D341Med (cell line): Measurements from ENCODE around the gene KLHL36.

Source experiments
- DNase-seq: peaks from one replicate; pipeline ENCODE4 v3.0.0; 2012; ENCODE audit warnings: low spot score

Gene KLHL36

GRCh38 chr16:84647828-84648594 lies at the start of gene KLHL36:
TSS of gene KLHL36 (plus strand) at chr16:84648511. CDS start at chr16:84650868, 2,357 bp downstream.
- DNase-seq: peak; percentile 95

DNA sequence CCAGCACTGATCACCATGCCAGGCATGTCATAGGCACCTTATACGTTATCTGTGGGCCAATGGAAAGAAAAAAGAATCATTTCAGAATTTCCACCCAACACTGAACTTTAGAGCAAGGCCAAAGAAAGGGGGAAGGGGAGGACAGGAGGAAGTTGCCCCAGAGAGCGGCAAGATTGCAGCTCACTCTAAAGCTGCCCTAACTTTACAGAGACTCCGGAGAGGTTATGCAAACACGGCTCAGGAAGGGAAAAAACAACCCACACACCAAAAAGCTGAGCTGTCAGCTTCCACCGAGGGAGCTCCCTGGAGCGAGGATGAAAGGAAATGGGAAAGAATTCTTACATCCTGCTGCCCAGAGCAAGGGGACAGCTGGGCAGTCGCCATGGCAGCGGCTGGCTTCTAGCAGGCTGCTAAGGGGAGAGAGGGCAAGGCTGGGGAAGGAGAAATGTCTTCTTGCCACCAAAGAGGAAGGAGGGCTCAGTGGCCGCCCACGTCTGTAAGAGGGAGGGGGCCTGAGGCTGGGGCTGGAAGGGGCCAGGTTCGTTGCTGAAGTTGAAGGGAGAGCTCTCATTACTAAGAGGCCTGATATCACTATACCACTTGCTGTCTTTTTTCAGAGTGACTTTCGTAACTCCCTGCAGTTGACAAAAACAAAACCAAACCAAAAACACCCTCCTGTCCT lies 48.6 kb upstream of the KLHL36 start:
- DNase-seq: no peak

DNA sequence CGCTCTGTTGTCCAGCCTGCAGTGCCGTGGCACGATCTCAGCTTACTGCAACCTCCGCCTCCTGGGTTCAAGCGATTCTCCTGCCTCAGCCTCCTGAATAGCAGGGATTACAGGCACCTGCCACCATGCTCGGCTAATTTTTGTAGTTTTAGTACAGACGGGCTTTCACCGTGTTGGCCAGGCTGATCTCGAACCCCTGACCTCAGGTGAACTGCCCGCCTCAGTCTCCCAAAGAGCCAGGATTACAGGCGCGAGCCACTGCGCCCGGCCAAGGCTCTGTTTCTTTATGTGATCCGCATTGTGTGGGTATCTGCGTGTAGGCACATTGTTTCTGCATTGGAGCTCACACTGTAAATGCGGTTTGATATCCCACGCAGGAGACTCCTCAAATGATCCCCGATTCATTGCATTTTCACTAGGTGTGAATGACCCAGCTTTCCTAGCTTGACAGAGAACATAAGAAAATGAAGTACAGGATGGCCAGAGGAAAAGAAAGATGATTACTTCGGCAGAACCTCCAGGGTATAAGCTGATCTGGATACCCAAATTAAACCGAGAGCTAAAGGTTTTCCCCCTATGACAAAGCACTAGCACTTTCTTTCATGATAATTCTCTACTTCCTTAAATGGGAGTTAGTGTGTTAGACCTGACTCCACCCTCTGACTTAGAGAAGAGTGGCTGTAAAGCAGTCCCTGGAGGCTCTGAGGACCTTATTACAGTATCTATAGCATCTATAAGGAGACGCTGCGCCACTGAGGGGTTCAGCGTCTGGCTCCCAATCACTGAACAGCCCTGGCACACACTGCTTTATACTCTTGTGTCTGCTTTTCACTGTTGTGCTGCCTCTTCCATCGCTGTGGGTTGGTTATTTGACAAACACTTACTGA lies 47.7 kb upstream of the KLHL36 start:
- peak; percentile 62 for DNase-seq

DNA sequence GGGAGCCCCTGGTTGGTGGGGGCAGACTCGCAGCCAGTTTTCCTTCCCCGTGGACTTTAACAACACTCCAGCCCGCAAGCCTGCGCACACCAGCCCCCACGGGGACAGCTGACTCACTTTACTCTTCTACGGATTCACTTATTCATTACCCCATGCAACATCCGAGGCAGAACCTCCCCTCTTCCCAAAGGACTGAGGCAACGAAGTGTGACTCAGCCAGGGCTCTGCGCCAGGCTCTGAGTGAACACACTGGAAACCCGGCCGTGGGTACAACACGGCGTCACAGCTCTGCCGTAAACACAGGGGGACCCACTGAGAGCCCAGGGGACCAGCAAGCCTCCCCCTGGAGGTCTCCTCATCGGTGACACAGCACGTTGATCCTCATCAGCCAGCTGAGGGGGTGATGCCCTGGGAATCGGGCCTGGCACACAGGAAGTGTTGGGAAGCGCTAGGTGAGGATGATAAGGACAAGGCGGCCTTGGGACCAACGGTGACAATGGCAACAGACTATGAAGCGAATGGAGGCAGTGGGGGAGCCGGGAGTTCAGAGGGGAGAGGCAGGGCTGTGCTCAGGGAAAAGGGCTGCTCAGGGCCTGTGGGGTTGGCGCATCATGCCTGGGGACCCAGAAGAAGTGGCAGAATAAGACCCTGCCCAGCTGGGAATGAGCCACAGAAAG lies 45.0 kb upstream of the KLHL36 start:
- DNase-seq: no peak

DNA sequence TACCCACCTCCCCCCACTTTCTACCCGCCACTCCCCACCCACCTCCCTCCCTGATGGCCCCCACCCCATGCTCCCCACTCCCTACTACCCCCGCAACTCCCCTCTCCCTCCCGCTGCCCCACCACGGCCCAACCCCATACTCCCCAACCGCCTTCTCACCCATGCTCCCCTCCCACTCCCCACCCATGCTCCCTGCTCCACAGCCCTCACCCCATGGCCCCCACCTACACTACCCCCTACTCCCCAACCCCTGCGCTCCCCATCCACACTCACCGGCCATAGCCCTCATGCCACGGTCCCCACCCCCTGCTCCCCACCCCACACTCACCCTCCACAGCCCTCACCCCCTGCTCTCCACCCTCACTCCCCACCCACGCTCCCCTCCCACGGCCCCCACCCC lies 44.4 kb upstream of the KLHL36 start:
- DNase-seq: no peak

GRCh38 chr16:84604477-84605013 lies 43.8 kb upstream of the KLHL36 start:
- no peak for DNase-seq

DNA sequence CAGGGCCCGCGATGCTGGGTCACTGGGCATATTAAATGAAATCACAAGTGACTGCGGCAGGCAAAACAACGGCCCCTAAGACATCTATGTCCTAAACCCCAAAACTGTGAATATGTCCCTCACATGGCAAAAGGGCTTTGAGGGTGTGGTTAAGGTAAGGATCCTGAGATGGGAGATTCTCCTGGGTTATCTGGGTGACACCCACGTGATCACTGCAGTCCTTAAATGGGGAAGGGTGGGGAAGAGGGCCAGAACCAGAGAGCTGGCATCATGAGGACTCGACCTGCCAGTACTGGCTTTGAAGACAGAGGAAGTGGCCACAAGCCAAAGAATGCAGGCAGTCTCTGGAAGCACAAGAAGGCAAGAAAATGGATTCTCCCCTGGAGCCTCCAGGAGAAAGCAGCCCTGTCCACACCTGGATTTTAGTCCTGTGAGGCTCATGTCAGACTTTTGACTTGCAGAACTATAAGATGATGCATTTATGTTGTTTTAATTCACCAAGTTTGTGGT lies 42.9 kb upstream of the KLHL36 start:
- no peak for DNase-seq

GRCh38 chr16:84606081-84606875 lies 42.0 kb upstream of the KLHL36 start:
- DNase-seq: no peak

DNA sequence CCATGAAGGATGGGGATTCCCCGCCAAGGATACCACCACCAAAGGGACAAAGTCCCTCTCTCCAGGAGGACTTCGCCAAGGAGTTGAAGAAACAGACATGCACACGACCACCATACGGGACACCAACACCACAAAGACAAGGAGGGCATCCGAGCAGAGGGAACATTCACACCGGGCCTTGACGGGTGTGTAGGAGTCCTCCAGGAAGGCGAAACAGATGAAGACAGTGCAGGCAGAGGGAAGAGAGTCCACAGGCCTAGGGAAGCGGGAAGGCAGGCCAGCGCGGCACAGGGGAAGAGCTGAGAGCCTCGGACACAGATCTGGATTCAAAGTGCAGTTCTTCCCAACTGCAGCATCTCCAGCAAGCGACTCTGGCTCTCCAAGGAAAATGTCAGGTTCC lies 41.2 kb upstream of the KLHL36 start:
- no peak for DNase-seq

- peak; percentile 2 for DNase-seq
Measured at GRCh38 chr16:84607694-84608093, 40.6 kb upstream of the KLHL36 start.

DNA sequence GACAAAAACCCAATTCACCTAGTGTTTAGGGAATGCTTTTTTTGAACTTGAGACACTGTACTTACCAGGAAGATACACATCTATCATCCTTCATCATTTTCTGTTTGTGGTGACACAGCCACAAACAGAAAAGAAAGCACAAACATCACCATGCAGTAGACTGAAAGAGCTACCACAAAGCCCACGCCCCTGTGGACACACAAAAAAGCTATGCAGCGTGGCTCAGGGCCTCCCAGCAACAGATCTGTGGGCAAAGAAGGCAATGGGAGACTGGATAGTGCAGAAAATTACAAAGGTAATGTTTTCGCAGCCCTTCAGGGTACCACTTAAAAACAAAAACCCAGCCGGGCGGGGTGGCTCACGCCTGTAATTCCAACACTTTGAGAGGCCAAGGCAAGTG lies 40.0 kb upstream of the KLHL36 start:
- peak; percentile 4 for DNase-seq

DNA sequence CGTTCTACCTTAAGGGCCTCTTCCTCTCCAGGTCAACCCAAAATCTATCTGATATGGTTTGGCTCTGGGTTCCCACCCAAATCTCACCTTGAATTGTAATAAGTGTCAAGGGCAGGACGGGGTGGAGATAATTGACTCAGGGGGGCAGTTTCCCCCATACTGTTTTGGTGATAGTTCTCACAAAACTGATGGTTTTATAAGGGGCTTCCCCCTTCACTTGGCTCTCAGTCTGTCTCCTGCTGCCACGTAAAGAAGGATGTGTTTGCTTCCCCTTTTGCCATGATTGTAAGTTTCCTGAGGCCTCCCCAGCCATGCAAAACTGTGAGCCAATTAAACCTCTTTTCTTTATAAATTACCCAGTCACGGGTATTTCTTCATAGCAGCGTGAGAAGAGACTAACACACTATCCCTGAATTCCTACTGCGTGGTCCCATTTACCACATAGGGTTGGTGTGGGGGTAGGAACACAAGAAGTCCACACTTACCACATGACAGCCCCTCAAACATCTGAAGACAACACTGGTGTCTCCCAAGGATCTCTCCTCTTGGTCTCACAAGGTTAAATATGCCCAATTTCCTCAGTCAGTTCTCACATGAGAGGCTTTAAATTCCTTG lies 38.6 kb upstream of the KLHL36 start:
- DNase-seq: no peak

DNA sequence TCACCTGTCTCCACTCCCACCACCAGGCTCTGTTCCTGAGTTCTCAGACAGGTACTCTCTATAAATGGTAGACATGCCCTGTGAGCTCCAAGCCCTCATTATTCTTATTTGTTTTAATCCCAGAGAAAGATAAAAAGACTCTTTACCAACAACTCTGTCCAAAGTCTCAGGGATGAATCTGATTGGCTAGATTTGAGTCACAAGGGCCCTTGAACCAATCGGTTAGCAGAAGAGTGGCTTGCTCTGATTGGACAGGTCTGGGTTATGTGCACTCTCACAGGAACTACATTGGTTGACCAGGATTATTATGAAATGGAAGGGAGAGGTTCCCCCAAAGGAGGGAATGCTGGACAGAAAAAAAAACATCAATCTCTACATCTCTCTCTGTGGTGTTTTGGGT lies 37.9 kb upstream of the KLHL36 start:
- DNase-seq: peak; percentile 9

DNA sequence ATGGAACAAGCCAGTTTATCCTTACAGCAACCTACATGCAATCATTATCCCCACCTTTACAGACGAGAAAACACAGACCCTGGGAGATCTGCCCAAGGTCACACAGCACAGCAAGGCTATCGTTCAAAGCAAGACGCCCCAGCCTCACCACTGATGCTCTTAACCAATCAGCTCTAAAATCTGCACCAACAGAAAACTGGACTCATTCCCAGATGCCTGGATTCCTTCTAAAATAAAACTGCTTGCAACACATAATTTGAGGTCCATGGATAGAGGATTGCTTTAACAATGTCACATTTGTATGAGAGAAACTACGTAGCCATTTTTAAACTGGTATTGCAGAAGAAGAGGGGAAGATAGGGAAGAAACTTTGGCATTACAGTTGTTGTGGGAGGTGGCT lies 37.3 kb upstream of the KLHL36 start:
- DNase-seq: no peak

GRCh38 chr16:84612686-84613085 lies 35.6 kb upstream of the KLHL36 start:
- no peak for DNase-seq

- DNase-seq: no peak
Measured at GRCh38 chr16:84613408-84614072, 34.8 kb upstream of the KLHL36 start.

DNA sequence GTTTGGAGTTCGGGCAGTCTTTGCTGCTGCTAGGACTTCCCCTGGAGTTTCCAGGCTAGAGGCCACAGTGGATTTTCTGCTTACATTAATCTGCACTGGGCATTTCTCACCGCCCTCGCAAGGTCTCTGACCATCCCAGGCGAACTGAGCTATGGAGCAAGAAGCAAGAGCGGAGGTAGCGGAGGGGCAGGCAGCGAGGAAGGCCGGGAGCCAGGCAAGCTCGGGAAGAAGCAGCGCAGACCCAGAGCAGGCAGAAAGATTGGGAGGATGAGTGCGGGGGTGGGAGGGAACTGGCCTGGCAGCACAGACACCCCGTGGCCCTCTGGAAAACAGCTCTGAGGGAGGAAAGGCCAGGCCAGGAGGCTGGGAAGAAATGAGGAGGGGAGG lies 34.2 kb upstream of the KLHL36 start:
- no peak for DNase-seq

GRCh38 chr16:84614623-84614967 lies 33.7 kb upstream of the KLHL36 start:
- no peak for DNase-seq

DNA sequence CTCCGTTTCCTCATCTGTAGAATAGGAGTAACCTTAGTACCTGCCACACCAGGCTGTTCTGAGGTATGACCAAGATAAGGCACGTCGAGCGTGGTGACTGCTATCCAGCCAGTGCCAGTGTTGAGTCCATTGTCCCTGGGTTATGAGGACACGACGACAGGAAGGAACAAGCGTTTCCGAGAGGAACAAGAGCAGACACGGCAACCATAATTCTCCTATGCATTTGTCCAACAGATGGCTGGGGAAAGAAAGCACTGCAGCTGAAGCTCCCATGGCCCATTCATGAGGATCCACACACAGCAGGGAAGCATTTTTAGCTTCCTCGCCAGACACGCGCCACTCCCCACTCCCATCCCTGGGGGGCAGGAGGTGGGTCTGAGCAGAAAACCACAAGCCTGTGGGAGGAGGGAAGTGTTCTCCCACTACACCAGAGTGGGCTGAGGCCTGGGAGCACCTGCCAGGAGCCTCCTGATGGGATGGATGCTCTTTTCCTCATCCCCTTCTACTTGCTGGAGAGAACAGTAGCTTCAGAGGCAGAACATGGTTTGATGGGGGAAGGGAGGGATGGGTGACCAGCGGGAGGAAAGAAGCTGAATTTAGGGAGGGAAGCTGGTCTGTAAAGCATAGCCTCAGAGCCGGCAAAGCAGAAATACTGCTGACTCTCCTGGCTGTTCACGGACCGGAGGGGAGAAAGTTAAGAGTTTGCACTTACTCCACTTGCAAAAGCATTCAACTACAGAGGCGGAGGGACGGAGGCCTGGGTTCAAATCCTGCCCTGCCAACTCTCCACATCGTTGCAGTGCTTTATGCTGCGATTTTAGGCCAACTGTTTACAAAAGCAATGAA lies 33.1 kb upstream of the KLHL36 start:
- DNase-seq: no peak
